GM21423 (cell line): ENCODE measurements around the gene KIRREL3.

Experiments
- ATAC-seq: cut with Tn5 transposase; IDR thresholded peaks from one replicate; pipeline ENCODE4 v1.9.1; 2021; ENCODE audit warnings: mild to moderate bottlenecking, moderate library complexity; ENCODE audit not compliant: unreplicated experiment

The KIRREL3 gene

DNA sequence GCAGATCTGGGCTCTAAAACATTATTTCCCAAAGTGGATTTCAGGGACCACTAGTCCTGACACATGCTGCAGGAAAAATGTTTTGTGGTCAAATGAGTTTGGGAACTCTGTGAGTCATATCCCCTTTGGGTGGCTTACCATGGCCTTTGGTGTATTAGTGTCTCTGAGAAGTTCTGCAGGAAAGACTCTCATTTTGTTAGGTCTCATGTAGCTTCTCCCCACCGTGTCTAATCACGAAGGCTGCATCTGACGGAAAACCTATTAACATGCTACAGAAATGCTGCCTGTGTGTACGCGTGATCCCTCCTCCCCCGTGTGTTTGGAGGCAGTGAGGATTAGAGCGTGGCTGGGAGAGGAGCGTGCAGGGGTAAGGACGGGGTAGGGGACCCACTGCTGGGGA is 453.4 kb downstream of the KIRREL3 start:
- ATAC-seq, result no peak

DNA sequence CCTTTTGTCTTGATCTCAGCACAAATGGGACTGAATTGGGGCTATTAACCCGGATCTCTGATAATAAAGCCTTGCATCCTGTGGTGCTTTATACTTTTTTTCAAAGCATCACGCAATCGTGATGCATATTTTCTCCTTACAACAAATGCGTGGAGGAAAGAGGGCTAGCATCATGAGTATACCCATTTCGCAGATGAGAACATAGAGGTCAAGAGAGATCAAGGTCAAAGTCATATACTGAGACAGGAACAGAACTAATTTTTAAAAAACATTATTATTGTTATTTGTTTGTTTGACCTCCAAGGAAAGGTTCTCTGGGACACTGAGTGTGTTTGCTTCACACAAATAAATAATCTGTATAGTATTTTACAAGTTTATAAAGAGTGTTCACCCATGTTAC is 453.9 kb downstream of the KIRREL3 start:
- ATAC-seq, result no peak

DNA sequence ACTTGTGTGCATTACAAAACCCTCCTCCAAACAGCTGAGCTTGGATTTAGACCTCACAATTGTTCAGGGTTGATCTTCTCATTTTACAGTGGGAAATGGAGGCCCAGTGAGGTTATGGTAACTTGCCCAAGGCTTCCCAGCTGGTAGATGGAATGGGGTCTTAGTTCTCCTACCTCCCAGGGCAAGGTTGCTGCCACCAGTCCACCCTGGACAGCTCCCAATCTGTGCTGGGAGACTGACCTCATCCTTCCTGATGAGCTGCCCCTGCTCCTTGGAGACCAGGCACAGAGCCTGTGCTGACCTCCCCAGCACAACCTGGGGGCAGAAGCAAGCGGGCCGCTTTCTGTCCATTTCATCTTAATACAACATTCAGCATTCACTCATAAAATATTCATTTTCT is 454.4 kb downstream of the KIRREL3 start:
- ATAC-seq, result no peak

DNA sequence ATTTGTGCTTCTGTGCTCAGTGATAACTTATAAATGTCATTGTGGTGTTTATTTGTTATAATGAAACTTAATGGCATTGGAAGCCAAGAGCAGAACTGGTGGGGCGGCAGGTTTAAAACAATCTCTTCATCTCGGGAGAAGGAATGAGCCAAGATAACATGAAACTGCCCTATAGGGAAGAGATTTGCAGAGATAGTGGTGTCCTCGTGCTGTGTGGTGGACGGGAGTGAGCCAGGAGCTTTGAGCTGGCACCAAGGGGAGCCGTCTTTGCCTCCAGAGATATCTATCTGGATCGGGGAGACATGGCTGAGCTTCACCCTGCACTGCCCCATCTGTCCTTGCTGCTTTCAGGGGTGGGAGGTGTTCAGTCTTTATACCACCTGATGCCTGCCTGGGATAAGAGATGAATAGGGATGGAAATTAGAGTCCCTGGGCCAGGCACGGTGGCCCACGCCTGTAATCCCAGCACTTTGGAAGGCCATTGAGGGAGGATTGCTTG is 455.5 kb downstream of the KIRREL3 start:
- no peak for ATAC-seq

DNA sequence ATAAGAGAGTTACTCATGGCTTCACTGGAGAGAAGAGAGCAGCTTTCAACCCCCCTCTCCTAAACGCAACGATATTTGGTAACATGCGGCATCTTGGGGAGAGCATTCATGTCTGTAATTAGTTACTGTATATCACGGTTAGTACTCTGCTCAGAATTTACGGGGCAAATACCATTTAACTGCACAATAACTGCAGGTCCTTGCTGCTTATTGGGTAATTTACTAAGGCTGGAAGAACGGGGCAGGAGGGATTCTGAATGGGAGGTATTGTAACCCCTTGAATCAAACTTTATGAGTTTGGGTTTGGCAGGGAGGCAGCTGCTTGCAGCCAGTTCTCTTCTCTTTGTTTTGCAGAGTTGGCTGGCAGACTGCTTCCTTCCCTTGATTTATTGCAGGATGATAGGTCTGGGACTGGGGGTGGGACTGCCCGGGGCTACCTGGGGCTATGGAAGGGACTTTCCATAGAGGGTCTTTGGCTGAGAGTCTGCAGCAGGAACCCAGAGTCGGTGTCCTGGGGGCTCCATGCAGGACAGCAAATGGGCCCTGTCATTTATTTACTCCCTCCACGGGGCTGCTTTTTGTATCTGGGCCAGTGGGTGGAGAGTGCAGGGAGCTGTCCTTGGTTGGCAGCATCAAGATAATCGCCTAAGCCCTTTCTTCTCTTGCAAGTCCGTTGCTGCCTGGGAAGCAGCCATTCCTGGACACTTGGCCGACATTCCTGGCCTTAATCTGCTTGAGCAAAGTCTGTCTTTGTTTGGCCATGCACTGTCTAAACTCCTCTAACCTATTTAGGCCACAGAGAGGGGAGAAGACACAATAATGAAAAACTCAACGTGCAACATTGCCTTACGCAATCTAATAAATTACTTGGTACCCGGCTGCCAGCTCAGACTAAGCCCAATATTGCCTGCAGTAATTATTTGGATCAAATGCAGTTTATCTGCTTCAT is 456.2 kb downstream of the KIRREL3 start:
- no peak for ATAC-seq

DNA sequence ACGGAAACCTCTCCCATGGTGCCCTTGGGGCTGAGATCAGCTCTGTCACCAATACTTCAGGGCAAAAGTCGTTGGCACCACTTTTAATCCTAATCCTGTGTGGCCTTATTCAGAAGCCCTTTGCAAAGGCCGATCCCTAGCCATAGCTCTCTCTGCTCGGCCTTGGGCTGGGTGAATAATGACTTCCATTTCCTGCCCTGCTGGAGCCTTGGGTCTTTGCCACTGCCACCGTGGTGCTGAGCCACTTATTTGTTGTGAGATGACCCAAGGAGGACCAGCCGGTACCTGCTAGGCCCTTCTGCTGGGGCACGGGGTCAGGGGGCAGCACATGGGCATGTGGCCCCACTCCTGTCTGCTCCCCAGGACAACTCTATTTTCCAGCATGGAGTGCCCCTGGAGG is 456.9 kb downstream of the KIRREL3 start:
- no peak for ATAC-seq

DNA sequence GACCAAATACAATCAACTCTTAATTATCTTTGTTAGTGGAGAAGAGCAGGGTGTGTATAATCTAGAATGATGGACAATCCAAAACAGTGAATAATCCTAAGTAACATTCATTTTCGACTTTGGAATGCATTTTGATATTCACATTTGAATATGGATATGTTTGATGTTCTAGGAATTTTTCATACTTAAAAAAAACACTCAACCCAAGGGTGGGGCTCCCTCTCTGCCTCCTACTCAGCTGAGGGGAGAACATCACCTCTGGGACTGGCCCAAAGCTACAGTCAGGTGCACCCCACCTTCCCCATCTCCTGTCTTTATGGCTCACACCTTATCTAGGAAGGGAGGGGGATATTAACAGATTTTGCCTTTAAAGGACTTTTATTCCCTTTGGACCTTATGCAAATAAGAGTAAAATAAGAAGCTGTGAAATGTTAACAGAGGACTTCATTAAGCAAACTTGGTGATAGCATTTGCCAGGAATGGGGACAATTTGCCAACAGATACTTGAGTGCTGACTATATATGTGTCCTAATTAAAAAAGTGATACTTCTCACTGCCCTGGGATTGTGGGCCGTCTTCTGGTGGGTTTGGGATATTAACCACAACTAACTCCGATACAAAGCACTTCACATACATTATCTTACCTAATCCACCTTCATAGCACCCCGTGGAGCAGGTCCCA is 458.1 kb downstream of the KIRREL3 start:
- ATAC-seq, result no peak

DNA sequence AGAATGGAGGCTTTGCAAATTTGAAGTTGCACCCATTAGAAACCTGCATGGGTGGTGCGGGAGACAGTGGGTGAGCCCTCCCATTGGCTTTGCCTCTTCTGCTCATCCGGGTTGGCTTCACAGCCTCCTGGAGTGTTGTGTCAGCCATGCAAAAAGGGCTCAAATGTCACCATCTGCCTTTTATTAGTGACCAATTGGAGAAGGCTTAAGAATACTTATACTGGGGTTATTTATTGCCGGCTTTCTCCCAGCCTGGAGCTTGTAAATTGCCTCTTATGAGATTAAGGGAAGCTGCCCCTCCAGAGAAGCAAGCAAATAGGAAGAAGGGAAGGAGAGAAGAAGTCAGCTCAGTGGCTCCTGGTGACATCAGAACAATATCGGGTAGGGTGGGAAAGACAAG is 462.5 kb downstream of the KIRREL3 start:
- no peak for ATAC-seq

DNA sequence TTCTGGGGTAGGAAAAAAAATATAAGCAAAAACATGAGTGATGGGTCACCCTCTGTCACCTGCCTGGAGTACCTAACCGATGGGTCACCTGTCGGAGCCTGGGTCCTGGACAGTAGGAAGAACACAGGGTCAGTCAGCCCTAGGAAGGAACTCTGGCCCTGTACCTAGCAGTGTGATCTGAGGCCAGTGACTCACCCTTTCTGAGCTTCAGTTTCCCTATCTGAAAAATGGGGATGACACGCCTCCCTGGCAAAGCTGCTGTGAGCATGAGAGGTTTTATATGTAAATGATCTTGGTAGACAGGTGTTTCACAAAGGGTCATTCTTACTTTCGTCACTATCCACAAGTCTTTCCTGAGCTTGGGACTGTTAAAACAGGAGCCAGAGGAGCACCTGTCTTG is 463.1 kb downstream of the KIRREL3 start:
- ATAC-seq, result no peak

DNA sequence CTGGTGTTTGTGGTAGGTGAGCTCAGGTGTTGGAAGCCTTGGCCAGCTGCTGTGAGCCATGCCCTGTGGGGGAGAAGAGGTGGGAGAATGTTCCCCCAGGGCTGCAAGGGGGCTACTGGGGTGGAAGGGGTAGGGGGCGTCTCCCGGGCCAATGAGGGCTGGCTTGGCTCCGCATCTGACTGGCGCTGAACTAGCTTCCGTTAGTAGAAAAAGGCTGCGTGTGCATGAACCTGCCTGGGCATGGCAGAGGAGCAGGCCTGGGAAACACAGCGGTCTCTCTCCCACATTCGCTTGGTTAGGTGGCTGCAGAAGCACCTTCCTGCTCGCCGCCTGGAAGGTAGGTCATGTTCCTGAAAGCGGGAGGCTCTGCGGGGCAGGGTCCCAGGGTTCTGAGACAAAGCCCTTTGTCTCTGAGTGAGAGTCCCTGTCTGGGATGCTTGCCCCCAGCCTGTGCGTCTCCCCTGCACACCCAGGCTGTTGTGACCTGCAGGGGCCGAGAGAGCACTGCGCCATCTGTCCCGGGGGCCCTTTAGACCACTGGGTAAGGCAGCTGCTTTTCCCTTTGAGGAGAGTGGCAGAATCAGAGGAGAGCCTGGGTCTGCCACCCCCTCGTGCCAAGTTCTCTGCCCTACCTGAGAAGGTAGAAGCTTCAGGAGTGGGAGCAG is 466.3 kb downstream of the KIRREL3 start:
- no peak for ATAC-seq

DNA sequence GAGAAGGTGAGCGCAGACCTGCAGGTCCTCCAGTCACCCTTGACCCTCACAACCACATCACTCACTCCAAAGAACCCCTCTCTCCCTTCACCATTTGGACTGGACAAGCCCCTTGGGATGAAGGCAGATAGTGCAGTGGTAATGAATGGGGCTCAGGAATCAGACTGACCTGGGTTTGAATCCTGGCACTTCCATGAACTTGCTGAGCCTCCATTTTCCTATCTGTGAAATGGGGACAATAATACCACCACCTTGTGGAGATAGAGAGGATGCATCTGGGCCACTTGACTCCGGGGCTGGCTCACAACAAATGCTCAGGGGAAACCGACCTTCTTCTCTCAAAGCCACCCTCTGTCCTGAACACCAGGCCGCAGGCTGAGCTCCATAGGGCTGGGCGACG is 467.0 kb downstream of the KIRREL3 start:
- no peak for ATAC-seq

DNA sequence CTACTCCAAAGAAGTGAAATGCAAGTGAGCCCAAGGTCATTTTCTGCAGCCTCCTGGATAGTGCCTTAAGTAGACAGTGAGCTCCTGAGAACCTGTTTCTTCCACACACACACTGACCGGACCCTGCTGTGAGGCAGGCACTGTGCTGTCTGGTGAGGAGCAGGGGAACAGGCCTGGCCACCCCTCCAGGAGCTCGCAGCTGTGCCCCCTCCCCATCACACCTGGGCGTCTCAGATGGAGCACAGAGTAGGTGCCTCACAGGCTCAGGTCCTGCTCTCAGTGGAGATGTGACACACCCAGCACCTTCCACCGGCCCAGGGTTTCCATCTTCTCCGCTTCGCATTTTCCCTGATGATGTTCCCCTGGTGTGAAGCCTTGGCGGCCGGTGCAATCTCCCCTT is 470.2 kb downstream of the KIRREL3 start:
- no peak for ATAC-seq

DNA sequence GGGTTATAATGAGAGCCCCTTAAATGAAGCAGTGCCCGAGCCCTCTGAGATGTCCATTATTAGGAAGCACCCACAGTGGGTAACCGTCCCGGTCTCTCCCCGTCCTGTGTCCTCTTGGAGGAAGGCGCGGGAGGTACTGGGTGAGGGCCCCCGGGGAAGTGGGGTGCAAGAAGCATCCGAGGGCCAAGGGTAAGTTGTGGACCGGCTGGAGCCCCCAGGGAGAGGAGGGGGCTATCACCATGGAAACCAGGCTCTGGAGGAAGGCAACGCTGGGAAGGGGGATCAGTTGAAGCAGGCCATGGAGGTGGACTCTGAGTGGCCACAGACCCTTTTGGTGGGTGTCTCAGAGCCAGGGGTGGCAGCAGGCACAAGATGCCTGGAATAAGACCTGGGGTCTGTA is 471.5 kb downstream of the KIRREL3 start:
- no peak for ATAC-seq

DNA sequence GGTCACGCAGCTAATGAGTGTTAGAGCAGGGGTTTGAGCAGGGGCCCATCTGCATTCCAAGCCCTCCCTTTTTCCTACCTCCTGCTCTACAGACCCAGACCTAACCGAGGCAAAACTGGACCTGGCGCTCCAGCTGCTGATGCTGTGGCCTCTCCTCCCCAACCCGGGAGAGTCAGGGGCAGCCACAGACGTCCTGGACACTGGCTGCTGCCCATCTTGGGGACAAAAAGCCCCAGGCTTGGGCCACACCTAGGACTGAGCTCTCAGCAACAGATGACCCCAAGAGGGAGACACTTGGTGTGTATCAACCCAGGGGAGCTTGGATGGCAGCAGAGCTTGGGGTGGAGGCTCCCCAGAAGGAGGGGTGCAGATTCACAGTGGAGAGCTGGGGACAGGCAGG is 472.5 kb downstream of the KIRREL3 start:
- ATAC-seq, result no peak

DNA sequence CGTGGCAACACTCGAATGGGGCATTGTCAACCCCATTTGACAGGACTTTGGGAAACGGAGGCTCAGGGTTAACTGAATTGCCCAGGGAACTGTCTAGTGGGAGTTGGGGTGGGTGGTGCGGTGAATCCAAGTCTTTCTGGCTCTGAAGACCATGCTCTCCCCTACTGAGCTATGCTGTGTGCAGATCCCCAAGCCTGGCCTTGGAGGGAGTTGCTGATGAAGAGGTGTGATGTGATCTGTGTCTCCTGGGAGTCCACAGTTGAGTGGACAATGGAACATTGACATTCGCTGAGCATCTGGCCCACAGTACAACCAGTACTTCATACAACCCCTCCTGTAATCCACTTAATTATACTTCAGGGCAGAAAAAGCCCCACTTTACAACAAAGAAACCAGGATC is 472.9 kb downstream of the KIRREL3 start:
- no peak for ATAC-seq

DNA sequence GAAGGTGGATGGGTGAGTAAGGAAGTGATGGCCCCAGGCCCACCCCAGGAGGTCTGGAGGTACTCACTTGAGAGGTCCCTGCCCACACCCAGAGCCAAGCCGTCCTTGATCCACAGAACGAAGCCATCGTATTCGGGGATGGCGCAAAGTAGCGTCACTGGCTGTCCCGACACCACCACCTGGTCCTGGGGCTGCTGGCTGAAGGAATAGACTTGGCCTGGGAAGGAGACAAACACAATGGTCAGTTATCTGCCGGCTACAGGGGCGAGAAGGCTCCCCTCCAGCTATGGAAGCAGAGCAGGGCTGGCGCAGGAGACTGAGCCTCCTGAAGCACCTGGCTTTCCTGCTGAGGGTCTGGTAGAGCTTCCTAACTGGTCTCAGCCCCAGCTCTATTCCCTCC is 474.1 kb downstream of the KIRREL3 start:
- ATAC-seq, result no peak

DNA sequence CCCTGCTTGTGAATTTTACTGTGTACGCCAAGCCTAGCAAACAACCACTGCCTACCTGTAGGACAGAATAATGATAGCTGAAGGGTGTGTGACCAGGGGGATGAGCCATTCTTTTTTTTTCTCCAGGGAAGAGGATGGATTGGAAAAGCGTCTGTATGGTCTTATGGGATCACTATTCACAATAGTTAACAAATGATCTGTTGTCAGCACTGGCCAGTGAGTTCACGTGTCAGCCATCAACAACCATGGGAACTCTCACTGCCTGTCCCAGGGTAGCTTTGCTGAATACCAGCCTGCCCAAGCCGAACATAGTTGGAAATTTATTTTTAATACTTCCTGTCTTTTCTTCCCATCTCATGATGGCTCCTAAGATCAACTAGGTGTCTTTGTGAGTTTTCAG is 474.9 kb downstream of the KIRREL3 start:
- no peak for ATAC-seq

DNA sequence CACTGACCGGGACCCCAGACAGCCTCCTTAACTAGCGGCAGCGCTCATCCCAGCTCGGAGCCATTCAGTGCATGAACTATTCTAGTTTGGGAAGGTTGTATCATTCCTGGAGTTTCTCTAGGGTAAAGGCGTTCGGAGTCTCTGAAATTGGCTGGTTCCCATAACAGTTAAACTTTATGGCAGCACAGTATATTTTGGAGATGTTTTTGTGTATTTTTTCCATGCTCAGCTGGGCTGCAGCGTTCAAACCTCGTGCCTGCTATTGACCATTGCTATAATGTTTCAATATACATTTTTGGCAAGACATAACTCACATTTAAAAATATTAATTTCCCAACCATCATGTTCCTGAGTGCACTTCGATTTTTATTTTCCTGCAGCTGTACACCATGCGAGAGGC is 475.4 kb downstream of the KIRREL3 start:
- ATAC-seq, result no peak

DNA sequence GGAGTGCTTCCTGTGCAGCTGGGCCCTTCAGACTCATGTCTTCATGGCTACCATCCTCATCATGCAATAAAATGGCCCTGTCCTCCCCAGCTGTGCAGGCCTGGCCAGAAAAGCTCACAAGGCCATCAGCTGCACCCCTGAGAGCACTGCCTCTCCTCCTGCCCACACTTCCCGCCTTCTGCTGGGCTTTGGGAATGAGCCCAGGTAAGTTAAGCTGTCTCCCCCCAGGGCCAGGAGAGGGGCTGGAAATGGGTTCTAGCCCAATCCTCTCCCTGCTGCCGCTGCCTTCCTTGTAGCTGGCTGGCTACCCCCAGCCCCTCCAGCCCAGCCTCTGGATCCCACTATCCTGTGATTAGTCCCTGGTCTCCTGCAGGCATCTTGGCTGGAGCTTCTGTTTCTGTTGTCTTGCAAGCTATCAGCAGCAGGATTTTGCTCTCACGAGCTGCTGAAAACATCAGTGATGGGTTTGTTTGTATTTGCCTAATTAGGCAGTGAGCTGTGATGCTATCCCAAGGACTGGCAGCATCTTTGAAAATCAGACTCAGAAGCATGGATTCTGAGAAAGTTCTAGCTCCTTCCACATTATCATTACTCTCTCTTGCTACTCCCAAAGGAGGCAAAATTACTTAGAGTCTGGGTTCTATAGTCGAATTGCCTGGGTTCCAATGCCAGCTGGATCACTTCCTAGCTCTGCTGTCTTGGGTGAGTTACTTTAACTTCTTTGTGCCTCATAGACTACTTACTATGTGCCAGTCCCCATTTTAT is 476.9 kb downstream of the KIRREL3 start:
- no peak for ATAC-seq

DNA sequence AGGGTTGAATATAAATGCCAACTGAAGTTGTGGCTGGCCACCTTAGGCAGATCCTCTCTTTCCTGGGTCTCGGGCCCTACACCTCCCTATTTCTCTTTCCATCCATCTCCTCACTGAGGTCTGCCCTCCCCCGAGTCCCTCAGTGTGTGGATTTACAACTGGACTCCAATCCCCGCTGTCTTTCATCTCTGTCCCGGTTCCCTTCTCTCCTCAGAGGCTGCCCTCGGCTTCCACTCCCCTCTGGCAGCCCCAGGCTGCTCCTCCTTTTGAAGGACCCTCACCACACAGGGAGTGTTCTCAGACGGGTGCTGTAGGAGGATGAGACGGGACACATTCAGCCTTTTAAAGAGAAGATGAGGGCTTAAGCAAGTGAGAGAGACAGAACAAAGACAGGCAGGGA is 478.0 kb downstream of the KIRREL3 start:
- no peak for ATAC-seq

DNA sequence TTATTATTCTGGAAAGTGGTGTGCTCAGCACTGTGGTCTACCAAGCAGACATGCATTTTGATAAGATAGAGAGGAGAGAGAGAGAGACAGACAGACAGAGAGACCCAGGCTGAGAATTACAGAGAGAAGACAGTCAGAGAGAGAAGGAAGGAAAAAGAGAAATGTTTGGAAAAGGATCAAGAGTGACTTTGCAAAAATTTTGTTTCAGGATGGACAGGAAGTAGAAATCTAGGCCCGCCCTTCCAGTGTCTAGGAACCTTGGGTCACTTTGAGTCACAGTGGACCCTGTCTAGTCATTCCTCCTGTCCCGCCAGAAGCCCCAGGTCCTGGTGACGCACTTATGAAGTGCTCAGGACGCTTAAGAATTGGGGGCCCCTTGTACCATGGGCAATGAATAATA is 478.4 kb downstream of the KIRREL3 start:
- ATAC-seq, result no peak
